HEK293T (cell line): ENCODE measurements around the gene AHNAK2.

Source experiments
- CTCF ChIA-PET: fragments of 350-600 bp; formaldehyde crosslinking; extraction: SDS; loops from one replicate; lab custom pipeline; 2021; ENCODE audit warnings: antibody characterized with exemption, inconsistent platforms; lab: Yijun Ruan, JAX
- POLR2A ChIA-PET: fragments of 350-600 bp; formaldehyde crosslinking; extraction: SDS; loops from one replicate; lab custom pipeline; 2020; ENCODE audit warnings: antibody characterized with exemption, inconsistent platforms; lab: Yijun Ruan, JAX
- DNase-seq: peaks from one replicate; pipeline ENCODE4 v3.0.0; 2012; ENCODE audit warnings: mixed read lengths; ENCODE audit errors: extremely low spot score
- ARNT ChIP-seq: fragments of 450-650 bp; IDR thresholded peaks from 2 replicates; pipeline ENCODE4 v1.6.1; 2017; ENCODE audit warnings: mild to moderate bottlenecking
- BHLHE40 ChIP-seq: fragments of 450-650 bp; IDR thresholded peaks from 2 replicates; pipeline ENCODE4 v1.6.1; 2016; ENCODE audit warnings: mild to moderate bottlenecking, moderate library complexity, borderline replicate concordance
- CTBP1 ChIP-seq: fragments of 450-650 bp; IDR thresholded peaks from 2 replicates; pipeline ENCODE4 v1.6.1; 2016; ENCODE audit warnings: borderline replicate concordance
- ELF4 ChIP-seq: fragments of 450-650 bp; IDR thresholded peaks from 2 replicates; pipeline ENCODE4 v1.6.1; 2017; ENCODE audit warnings: antibody characterized with exemption
- FOXA1 ChIP-seq: fragments of 450-650 bp; IDR thresholded peaks from 2 replicates; pipeline ENCODE4 v1.6.1; 2016; ENCODE audit warnings: mild to moderate bottlenecking
- FOXK2 ChIP-seq: fragments of 450-650 bp; IDR thresholded peaks from 2 replicates; pipeline ENCODE4 v1.6.1; 2016; ENCODE audit warnings: mild to moderate bottlenecking
- FOXM1 ChIP-seq: fragments of 450-650 bp; IDR thresholded peaks from 2 replicates; pipeline ENCODE4 v1.6.1; 2017; ENCODE audit warnings: mild to moderate bottlenecking, borderline replicate concordance
- HDGF ChIP-seq: fragments of 450-650 bp; IDR thresholded peaks from 2 replicates; pipeline ENCODE4 v1.6.1; 2017; ENCODE audit warnings: antibody characterized with exemption, borderline replicate concordance
- L3MBTL2 ChIP-seq: fragments of 450-650 bp; conservative IDR thresholded peaks from 2 replicates; pipeline ENCODE4 v1.6.1; 2016; ENCODE audit warnings: mild to moderate bottlenecking
- LEF1 ChIP-seq: fragments of 450-650 bp; IDR thresholded peaks from 2 replicates; pipeline ENCODE4 v1.6.1; 2017; ENCODE audit warnings: mild to moderate bottlenecking, borderline replicate concordance
- NFRKB ChIP-seq: fragments of 450-650 bp; IDR thresholded peaks from 2 replicates; pipeline ENCODE4 v1.6.1; 2016; ENCODE audit warnings: mild to moderate bottlenecking, moderate library complexity
- PKNOX1 ChIP-seq: fragments of 450-650 bp; IDR thresholded peaks from 2 replicates; pipeline ENCODE4 v1.6.1; 2016
- SP1 ChIP-seq: fragments of 450-650 bp; IDR thresholded peaks from 2 replicates; pipeline ENCODE4 v1.6.1; 2017
- SUZ12 ChIP-seq: fragments of 450-650 bp; IDR thresholded peaks from 2 replicates; pipeline ENCODE4 v1.6.1; 2016; ENCODE audit warnings: mild to moderate bottlenecking
- TARDBP ChIP-seq: fragments of 450-650 bp; IDR thresholded peaks from 2 replicates; pipeline ENCODE4 v1.6.1; 2016
- ZNF384 ChIP-seq: fragments of 450-650 bp; IDR thresholded peaks from 2 replicates; pipeline ENCODE4 v1.6.1; 2016

The AHNAK2 gene

GRCh38 chr14:104993306-104993705 is 15.1 kb upstream of the AHNAK2 start:
- POLR2A ChIA-PET, result interaction anchor here (0.6 to 1.4 kb wide), 2 partner anchors 20 to 114 kb away, joined by 3 read pairs; no protein-coding TSS in a partner anchor
- CTCF ChIA-PET, result interaction anchor here (1.1 kb wide), 1 partner anchor 53 kb away, joined by 3 read pairs; no protein-coding TSS in a partner anchor
- DNase-seq, result no peak
- TF ChIP-seq SP1 (no peak), BHLHE40 (no peak), LEF1 (no peak), HDGF (no peak), SUZ12 (no peak), ELF4 (no peak), PKNOX1 (no peak), NFRKB (no peak), L3MBTL2 (no peak), FOXM1 (no peak), ARNT (no peak), CTBP1 (no peak), FOXK2 (no peak)

GRCh38 chr14:104992501-104992900 is 14.3 kb upstream of the AHNAK2 start:
- no peak for DNase-seq
- ChIA-PET POLR2A (no interaction called here), CTCF (no interaction called here)
- TF ChIP-seq PKNOX1, result no peak
- TF ChIP-seq ARNT, result no peak
- no peak for TF ChIP-seq FOXM1
- no peak for TF ChIP-seq SP1
- no peak for TF ChIP-seq CTBP1
- TF ChIP-seq SUZ12, result no peak
- TF ChIP-seq BHLHE40, result no peak
- TF ChIP-seq HDGF, result no peak
- TF ChIP-seq ZNF384, result no peak
- no peak for TF ChIP-seq FOXK2
- no peak for TF ChIP-seq LEF1
- no peak for TF ChIP-seq TARDBP
- TF ChIP-seq NFRKB, result no peak
- TF ChIP-seq L3MBTL2, result no peak
- TF ChIP-seq FOXA1, result no peak
- no peak for TF ChIP-seq ELF4

DNA sequence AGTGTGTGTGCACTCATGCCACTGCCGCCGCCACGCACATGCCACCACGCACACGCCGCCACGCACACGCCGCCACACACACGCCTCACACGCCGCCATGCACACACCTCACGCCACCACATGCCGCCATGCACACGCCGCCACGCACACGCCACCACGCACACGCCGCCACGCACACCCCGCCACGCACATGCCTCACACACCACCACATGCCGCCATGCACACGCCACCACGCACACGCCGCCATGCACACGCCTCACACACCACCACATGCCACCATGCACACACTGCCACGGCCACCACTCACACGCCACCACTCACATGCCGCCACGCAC is 13.7 kb upstream of the AHNAK2 start:
- TF ChIP-seq FOXA1 (no peak), BHLHE40 (no peak), FOXK2 (no peak), LEF1 (no peak), PKNOX1 (no peak), FOXM1 (no peak), HDGF (no peak), ZNF384 (no peak), NFRKB (no peak), ARNT (no peak), SP1 (no peak), L3MBTL2 (no peak), ELF4 (no peak), TARDBP (no peak), CTBP1 (no peak), SUZ12 (no peak)
- ChIA-PET CTCF (no interaction called here), POLR2A (no interaction called here)
- no peak for DNase-seq

DNA sequence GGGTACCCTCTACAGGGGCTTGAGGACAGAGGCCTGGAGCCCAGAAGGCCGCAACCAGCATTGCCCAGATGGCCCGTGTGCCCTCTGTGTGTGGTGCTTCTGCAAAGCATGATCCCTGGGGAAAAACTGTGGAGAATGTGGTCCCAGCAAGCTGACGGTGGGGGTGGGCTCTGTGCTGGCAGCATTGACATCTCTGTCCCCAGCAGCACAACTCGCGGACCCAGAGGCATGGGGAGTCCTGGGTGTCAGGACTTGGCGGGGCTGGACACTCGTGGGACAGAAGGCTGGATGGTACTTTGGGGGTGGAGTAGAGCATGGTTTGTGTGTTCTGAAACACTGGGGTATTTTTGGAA is 11.8 kb upstream of the AHNAK2 start:
- POLR2A ChIA-PET, result no interaction called here
- TF ChIP-seq SUZ12 (no peak), FOXM1 (no peak), ZNF384 (no peak), BHLHE40 (no peak), FOXA1 (no peak), NFRKB (no peak), PKNOX1 (no peak), SP1 (no peak), CTBP1 (no peak), TARDBP (no peak), ARNT (no peak), L3MBTL2 (no peak), ELF4 (no peak)
- no peak for DNase-seq
- CTCF ChIA-PET, result no interaction called here

GRCh38 chr14:104989236-104989950 is 11.2 kb upstream of the AHNAK2 start:
- CTCF ChIA-PET, result no interaction called here
- POLR2A ChIA-PET, result interaction anchor here (0.6 kb wide), 1 partner anchor 325 kb away, joined by 3 read pairs; no protein-coding TSS in a partner anchor
- TF ChIP-seq ARNT, result no peak
- no peak for TF ChIP-seq HDGF
- no peak for TF ChIP-seq ELF4
- TF ChIP-seq ZNF384, result no peak
- TF ChIP-seq FOXA1, result no peak
- TF ChIP-seq TARDBP, result no peak
- TF ChIP-seq BHLHE40, result no peak
- DNase-seq, result no peak
